ENCODE measurements around the gene NME3. TPM values are rescaled to one million over a fixed set of nuclear protein-coding genes. Genes with fewer than 3 reads are reported as not detected.
A peak's percentile ranks its signal among the peaks of the same experiment; 100 is the strongest.

NME3 gene
- total and polyA plus RNA-seq, 10 of the 15 experiments (the other 5 are each of a cell fraction or from before 2014, with no cell fraction given) = 0.61 to 55.5 (median 26.5) TPM

DNA sequence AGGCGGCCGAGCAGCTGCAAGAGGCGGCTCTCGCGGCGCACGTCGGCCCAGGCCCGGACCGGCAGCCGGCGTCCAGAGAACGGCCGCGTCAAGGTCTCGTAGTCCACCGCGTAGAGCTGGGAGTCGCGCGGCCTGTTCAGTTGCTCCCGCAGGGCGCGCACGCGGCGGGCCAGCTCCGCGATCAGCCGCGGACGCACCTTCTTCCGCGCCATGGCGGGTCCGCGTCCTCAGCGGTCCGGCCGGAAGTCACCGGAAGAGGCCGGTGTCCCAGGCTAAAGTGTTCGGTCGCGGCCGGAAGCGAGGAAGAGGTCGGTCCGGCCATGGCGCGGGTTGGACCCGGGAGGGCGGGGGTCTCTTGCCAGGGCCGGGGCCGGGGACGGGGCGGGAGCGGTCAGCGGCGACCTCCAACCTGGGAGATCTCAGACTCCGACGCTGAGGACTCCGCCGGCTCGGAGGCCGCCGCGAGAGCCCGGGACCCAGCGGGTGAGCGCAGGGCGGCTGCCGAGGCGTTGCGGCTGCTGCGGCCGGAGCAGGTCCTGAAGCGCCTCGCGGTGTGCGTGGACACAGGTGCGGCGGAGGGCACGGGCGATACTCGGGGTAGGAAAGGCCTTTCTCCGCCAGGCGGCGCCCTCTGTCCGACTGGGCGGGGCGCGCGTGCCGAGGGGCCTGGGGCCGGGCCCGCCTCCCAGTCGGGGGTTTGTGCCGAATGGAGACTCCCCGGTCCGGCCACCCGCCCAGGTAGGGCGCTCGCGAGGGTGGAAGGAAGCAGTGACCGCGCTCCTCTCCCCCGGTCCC, 1.8 kb upstream of the NME3 start, which contains the start of gene MRPS34 (continued):
- TF ChIP-seq RELB (IDR thresholded peaks at IDR 0.05; ENCODE audit: low read depth) (peak; percentile 80), NR2F1 (conservative IDR thresholded peaks at IDR 0.05) (0 out of 2 replicates have a peak, but pooled peaks have one; percentile 68), NBN (IDR thresholded peaks at IDR 0.05) (peak; percentile 52), PAX8 (IDR thresholded peaks at IDR 0.05) (no peak), IKZF1 (conservative IDR thresholded peaks at IDR 0.05) (peak; percentile 78), SMC3 (IDR thresholded peaks at IDR 0.05; ENCODE audit: borderline replicate concordance, low read length) (peak; percentile 36), SP1 (IDR thresholded peaks at IDR 0.05; ENCODE audit: low read depth, low read length) (peak; percentile 28), YY1 (IDR thresholded peaks at IDR 0.05; ENCODE audit: low read depth, low read length) (peak; percentile 96), MEF2B (IDR thresholded peaks at IDR 0.05; ENCODE audit: partially characterized antibody, poor library complexity, severe bottlenecking) (peak; percentile 26), SREBF1 (IDR thresholded peaks at IDR 0.05; ENCODE audit: low read length) (peak; percentile 49; the same call in 1 of the 2 replicates), POLR2AphosphoS2 (IDR thresholded peaks at IDR 0.05; ENCODE audit: low read depth, low read length) (peak; percentile 76; the same call in 1 of the 2 replicates), ZNF217 (IDR thresholded peaks at IDR 0.05) (no peak), GABPA (IDR thresholded peaks at IDR 0.05; ENCODE audit: low read depth) (peak; percentile 98), HDAC6 (IDR thresholded peaks at IDR 0.05; ENCODE audit: unreplicated experiment) (no peak), SUZ12 (IDR thresholded peaks at IDR 0.05; ENCODE audit: unreplicated experiment) (no peak), CEBPB (IDR thresholded peaks at IDR 0.05; ENCODE audit: borderline replicate concordance in 1 of 2, low read depth in 2 of 2, low read length in 2 of 2) (no peak), CBX3 (IDR thresholded peaks at IDR 0.05; ENCODE audit: borderline replicate concordance, low read depth) (no peak), PML (IDR thresholded peaks at IDR 0.05; ENCODE audit: low read length) (no peak; the same call in 1 of the 2 replicates)
- TF ChIP-seq, protein P1, sequence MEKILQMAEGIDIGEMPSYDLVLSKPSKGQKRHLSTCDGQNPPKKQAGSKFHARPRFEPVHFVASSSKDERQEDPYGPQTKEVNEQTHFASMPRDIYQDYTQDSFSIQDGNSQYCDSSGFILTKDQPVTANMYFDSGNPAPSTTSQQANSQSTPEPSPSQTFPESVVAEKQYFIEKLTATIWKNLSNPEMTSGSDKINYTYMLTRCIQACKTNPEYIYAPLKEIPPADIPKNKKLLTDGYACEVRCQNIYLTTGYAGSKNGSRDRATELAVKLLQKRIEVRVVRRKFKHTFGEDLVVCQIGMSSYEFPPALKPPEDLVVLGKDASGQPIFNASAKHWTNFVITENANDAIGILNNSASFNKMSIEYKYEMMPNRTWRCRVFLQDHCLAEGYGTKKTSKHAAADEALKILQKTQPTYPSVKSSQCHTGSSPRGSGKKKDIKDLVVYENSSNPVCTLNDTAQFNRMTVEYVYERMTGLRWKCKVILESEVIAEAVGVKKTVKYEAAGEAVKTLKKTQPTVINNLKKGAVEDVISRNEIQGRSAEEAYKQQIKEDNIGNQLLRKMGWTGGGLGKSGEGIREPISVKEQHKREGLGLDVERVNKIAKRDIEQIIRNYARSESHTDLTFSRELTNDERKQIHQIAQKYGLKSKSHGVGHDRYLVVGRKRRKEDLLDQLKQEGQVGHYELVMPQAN (conservative IDR thresholded peaks at IDR 0.05) = peak; percentile 78
- TF ChIP-seq, protein P2, sequence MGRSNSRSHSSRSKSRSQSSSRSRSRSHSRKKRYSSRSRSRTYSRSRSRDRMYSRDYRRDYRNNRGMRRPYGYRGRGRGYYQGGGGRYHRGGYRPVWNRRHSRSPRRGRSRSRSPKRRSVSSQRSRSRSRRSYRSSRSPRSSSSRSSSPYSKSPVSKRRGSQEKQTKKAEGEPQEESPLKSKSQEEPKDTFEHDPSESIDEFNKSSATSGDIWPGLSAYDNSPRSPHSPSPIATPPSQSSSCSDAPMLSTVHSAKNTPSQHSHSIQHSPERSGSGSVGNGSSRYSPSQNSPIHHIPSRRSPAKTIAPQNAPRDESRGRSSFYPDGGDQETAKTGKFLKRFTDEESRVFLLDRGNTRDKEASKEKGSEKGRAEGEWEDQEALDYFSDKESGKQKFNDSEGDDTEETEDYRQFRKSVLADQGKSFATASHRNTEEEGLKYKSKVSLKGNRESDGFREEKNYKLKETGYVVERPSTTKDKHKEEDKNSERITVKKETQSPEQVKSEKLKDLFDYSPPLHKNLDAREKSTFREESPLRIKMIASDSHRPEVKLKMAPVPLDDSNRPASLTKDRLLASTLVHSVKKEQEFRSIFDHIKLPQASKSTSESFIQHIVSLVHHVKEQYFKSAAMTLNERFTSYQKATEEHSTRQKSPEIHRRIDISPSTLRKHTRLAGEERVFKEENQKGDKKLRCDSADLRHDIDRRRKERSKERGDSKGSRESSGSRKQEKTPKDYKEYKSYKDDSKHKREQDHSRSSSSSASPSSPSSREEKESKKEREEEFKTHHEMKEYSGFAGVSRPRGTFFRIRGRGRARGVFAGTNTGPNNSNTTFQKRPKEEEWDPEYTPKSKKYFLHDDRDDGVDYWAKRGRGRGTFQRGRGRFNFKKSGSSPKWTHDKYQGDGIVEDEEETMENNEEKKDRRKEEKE (IDR thresholded peaks at IDR 0.05) = 0 out of 2 replicates have a peak, but pooled peaks have one; percentile 13
- TF ChIP-seq, protein P3, sequence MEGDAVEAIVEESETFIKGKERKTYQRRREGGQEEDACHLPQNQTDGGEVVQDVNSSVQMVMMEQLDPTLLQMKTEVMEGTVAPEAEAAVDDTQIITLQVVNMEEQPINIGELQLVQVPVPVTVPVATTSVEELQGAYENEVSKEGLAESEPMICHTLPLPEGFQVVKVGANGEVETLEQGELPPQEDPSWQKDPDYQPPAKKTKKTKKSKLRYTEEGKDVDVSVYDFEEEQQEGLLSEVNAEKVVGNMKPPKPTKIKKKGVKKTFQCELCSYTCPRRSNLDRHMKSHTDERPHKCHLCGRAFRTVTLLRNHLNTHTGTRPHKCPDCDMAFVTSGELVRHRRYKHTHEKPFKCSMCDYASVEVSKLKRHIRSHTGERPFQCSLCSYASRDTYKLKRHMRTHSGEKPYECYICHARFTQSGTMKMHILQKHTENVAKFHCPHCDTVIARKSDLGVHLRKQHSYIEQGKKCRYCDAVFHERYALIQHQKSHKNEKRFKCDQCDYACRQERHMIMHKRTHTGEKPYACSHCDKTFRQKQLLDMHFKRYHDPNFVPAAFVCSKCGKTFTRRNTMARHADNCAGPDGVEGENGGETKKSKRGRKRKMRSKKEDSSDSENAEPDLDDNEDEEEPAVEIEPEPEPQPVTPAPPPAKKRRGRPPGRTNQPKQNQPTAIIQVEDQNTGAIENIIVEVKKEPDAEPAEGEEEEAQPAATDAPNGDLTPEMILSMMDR (IDR thresholded peaks at IDR 0.05 in 2 of 3, conservative IDR thresholded peaks at IDR 0.05 in 1 of 3; ENCODE audit: control insufficient read depth in 2 of 3, extremely low read depth in 1 of 3, insufficient read depth in 1 of 3, low read depth in 3 of 3, low read length in 3 of 3) = peak; percentile 71 to 81 (median 73)

All from GM12878 (cell line).